Lower leg skin (tissue), 4 donors: ENCODE data around the gene MFSD11. TPM values are rescaled to one million over a fixed set of nuclear protein-coding genes. Genes with fewer than 3 reads are reported as not detected.

Source experiments
- DNase-seq, 2 donors: peaks; one replicate each; pipeline ENCODE4 v3.0.0-alpha.2; 2019; ENCODE audit warnings: low spot score in 2 of 2
- H3K4me3 ChIP-seq: fragments of 200-600 bp; sonication (generic); 2 replicates; pipeline ENCODE4 v1.5.1; 2017; ENCODE audit warnings: mild to moderate bottlenecking, low read depth; ENCODE audit not compliant: poor library complexity, severe bottlenecking
- POLR2A ChIP-seq, 2 donors: fragments of 450-650 bp; IDR thresholded peaks; one replicate each; pipeline ENCODE4 v1.6.1; 2016 to 2017; ENCODE audit warnings: antibody characterized with exemption in 2 of 2, mild to moderate bottlenecking in 1 of 2, moderate library complexity in 1 of 2
- WGBS, 2 donors: methylation state at CpG; one replicate each; pipeline ENCODE4 v1.1.5; 2018; 5-methylcytosine and 5-hydroxymethylcytosine counted together
- intact Hi-C: fragments of 100-400 bp; cut with DNase I; formaldehyde crosslinking; loops from one replicate; pipeline ENCODE4 v1.15.0; 2023; ENCODE audit warnings: low total_unique reads
- microRNA counts, 2 donors: library from miRNA; unstranded; fragments of <30 nt; microRNA quantifications; one replicate each; lab custom pipeline; 2016
- microRNA-seq, 2 donors: library from miRNA; unstranded; fragments of <30 nt; microRNA quantifications; one replicate each; pipeline ENCODE4, GENCODE V29; 2016; ENCODE audit warnings: borderline replicate concordance in 2 of 2, borderline number of aligned reads in 1 of 2
- total RNA-seq, 4 donors: library from RNA; depleted of rRNA; stranded (reverse); fragments of >200 nt; gene quantifications; one replicate each; pipeline ENCODE4 v1.1.0, GENCODE V29; 2016
- TF ChIP-seq, protein P1 (sequence below), 3 donors: fragments of 450-650 bp; IDR thresholded peaks; one replicate each; pipeline ENCODE4 v1.5.1; 2016; ENCODE audit warnings: antibody characterized with exemption in 3 of 3, mild to moderate bottlenecking in 3 of 3, moderate library complexity in 2 of 3

The MFSD11 gene
- total RNA-seq, 4 donors from 2014 or later: 33.4 to 38.4 (median 33.8) TPM

DNA sequence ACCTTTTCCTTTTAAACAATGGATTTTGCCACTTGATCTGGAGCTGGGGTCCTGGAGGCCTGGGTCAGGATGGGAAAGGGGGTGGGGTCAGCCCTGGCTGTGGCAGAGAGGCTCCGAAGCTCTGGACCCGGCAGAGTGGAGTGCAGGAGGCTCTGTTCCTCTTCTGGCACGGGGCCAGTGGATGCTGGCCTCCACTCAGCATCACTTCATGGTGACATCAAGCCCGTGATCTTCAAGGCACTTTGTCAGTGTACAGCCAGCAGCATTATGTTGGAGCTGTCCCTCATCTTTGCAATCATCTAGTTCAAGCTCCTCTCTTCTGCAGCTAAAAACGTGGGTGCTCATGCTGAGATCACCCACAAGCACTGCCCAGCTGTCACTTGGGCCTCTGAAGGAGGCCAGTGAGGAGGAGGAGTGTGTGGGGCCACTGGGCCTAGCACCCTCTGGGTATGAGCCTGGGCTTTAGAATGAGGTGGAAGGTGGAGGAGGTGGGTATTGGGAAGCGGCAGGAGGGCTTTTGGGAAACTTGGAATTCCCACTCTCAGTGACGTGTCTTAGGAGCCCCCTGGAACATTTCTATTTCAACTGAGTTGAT is 84.4 kb downstream of the MFSD11 start:
- intact Hi-C loops: no loop called here
- TF ChIP-seq POLR2A (IDR thresholded peaks at IDR 0.05): no peak
- TF ChIP-seq, protein P1, sequence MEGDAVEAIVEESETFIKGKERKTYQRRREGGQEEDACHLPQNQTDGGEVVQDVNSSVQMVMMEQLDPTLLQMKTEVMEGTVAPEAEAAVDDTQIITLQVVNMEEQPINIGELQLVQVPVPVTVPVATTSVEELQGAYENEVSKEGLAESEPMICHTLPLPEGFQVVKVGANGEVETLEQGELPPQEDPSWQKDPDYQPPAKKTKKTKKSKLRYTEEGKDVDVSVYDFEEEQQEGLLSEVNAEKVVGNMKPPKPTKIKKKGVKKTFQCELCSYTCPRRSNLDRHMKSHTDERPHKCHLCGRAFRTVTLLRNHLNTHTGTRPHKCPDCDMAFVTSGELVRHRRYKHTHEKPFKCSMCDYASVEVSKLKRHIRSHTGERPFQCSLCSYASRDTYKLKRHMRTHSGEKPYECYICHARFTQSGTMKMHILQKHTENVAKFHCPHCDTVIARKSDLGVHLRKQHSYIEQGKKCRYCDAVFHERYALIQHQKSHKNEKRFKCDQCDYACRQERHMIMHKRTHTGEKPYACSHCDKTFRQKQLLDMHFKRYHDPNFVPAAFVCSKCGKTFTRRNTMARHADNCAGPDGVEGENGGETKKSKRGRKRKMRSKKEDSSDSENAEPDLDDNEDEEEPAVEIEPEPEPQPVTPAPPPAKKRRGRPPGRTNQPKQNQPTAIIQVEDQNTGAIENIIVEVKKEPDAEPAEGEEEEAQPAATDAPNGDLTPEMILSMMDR (IDR thresholded peaks at IDR 0.05): no peak
- no peak for DNase-seq
- WGBS, 2 donors: 73 to 82% methylated on average over 4 to 7 of the region's 7 CpGs
- H3K4me3 ChIP-seq: no peak overlapping the region

DNA sequence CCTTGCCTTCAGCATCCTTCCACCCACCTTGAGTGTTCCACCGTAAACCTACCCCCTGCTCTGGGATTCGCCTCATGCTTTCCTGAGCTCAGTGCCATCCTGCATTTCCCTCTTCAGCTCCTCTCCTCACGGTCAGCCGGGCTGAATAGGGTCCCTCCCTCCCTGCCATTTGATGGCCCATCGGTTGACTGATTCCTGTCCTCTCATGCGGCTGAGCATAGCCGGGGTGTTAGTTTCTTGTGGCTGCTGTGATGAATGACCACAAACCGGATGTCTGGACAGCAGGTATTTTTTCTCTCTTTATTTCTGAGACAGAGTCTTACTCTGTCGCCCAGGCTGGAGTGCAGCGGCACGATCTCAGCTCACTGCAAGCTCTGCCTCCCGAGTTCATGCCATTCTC is 86.2 kb downstream of the MFSD11 start:
- no peak overlapping the region for H3K4me3 ChIP-seq
- 83 to 87% methylated on average over 12 of the region's 12 CpGs for WGBS, 2 donors
- intact Hi-C loops: no loop called here
- DNase-seq: no peak
- TF ChIP-seq, protein P1 (IDR thresholded peaks at IDR 0.05): no peak
- TF ChIP-seq POLR2A (IDR thresholded peaks at IDR 0.05): no peak

DNA sequence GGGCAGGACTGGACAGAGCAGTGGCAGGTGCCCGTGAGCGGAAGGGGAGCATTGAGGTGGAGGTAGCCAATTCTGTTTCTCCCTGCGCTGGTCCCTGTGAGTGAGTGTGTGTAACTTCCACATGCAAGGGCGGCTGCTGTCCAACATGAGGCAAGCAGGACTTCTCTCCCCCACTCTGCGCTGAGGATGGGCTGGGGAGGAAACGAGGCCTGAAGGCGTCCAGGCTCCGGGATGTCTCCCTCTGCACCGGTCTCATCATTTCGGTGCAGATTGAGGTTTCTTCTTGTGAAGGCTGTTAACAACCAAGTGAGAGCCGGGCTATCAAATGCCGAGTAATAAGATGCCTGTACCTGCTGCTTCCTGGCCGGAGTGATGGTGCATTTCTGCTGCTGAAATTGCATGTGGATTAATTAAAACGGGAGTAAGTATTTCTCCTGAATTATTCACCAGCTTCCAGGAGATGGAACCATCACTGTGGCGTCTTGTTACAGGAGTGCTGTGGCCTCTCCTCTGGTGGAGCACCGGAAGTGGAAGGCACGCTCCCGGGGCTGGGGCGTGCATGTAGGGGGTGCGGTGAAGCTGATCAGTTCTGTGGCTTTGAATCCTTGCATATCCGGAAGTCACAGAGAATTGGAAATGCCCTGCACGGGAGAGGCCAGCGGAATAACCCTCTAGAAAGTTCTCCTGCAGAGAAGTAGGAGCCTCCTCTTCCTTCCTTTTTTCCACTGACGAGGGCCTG is 88.6 kb downstream of the MFSD11 start:
- intact Hi-C loops: no loop called here
- WGBS, 2 donors: 62 to 77% methylated on average over 22 to 24 of the region's 24 CpGs
- no peak for DNase-seq

DNA sequence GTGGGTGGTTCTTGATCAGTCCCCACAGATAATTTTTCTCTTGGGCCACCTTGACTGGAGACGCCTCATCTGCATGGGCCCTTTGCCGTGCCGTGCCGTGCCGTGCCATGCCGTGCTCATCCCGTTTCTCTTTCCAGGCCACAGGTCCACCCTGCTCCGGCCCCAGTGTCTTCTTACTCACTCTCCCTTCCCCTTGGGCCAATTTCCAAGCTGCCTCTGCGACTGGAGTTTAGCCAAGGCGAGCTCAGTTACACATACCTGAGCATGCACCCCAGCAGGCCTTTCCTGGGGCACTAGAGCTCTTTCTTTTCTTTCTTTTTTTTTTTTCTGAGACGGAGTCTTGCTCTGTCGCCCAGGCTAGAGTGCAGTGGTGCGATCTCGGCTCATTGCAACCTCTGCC is 89.8 kb downstream of the MFSD11 start:
- no peak for DNase-seq
- no peak overlapping the region for H3K4me3 ChIP-seq
- intact Hi-C loops: no loop called here
- WGBS, 2 donors: 74 to 76% methylated on average over 14 of the region's 14 CpGs
- TF ChIP-seq, protein P1 (IDR thresholded peaks at IDR 0.05): no peak
- TF ChIP-seq POLR2A (IDR thresholded peaks at IDR 0.05): no peak

More for the DNA sequence above, 88.6 kb downstream of the MFSD11 start:
- no peak overlapping the region for H3K4me3 ChIP-seq
- TF ChIP-seq, protein P1 (IDR thresholded peaks at IDR 0.05): no peak
- TF ChIP-seq POLR2A (IDR thresholded peaks at IDR 0.05): no peak

MicroRNAs encoded within 50 kb of the gene (microRNA counts, 767-probe panel; counts per million panel counts)
- 0 to 358 counts per million in 2 donors for microRNA hsa-miR-636 (lab: Ali Mortazavi, UCI)

Small RNA genes within 50 kb of the gene (microRNA-seq; reads per million reads assigned to microRNA genes)
- gene MIR636: 0 to 0.68 reads per million in 2 donors

Other genes starting within 250 kb of the MFSD11 start
- gene RHBDF2, start 236.7 kb upstream of the MFSD11 start, total RNA-seq: 10 to 100 TPM; 53.7 to 76.1 (median 62.6) TPM
- 10 to 100 TPM in 3 of 4 donors, 1 to 10 TPM in 1; 9.7 to 14.4 (median 10.7) TPM for gene CYGB, start 200.4 kb upstream of the MFSD11 start, total RNA-seq
- gene PRCD, start 198.1 kb upstream of the MFSD11 start, total RNA-seq: 1 to 10 TPM in 3 of 4 donors, under 1 TPM in 1; 0.42 to 7.5 (median 4.0) TPM
- gene ST6GALNAC2, start 152.3 kb upstream of the MFSD11 start, total RNA-seq: 100 to 1,000 TPM in 1 of 4 donors, 10 to 100 TPM in 3; 64.8 to 101 (median 76.5) TPM
- 1 to 10 TPM in 2 of 4 donors, not detected in 2; 2.4 to 5.6 TPM for gene ST6GALNAC1, start 94.4 kb upstream of the MFSD11 start, total RNA-seq
- gene MXRA7, start 27.2 kb upstream of the MFSD11 start, total RNA-seq: 10 to 100 TPM; 31.6 to 97.4 (median 47.1) TPM
- 10 to 100 TPM; 16.1 to 28.8 (median 21.0) TPM for gene JMJD6, start 11.5 kb upstream of the MFSD11 start, total RNA-seq
- gene METTL23, start 11.3 kb upstream of the MFSD11 start, total RNA-seq: 10 to 100 TPM; 27.4 to 40.9 (median 33.7) TPM
- gene SRSF2, start 788 bp upstream of the MFSD11 start, total RNA-seq: 100 to 1,000 TPM; 179 to 260 (median 189) TPM
- gene MGAT5B, start 130.3 kb downstream of the MFSD11 start, total RNA-seq: under 1 TPM in 2 of 4 donors, not detected in 2; 0.19 to 0.47 TPM